ENCODE measurements around the gene TNFRSF9.

DNA sequence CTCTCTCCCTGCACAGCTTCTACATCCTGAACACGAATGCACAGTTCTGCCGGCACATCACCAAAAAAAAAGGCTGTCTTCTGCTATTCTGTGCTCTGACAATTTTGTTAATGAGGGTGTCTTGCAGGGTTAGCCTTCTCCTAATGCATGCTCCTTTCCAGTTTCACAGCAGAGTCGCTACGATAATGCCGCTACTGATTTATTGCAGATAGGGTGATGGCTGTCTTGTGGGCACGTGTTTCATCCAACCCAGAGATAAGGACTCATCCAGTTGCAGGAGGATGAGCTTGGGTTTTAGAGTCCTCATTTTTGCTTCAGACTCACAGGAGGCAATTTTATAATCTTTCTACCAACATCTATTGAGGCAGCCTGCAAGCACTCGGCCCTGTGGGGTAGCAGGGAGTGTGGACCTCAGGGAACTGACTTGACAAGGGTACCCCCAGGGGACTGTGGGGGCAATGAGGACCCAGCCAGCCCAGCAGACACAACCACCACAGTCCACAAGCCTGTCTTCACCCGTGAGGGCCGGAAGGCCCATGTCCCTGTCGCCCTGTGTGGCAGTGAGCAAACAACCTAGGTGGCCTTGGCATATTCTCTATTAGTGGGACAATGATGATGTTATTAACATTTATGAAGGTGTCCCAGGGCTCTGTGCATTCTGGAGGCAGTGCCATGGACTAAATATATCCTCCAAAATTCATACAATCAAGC, 72.4 kb downstream of the TNFRSF9 start:
- TF ChIP-seq, protein P1, sequence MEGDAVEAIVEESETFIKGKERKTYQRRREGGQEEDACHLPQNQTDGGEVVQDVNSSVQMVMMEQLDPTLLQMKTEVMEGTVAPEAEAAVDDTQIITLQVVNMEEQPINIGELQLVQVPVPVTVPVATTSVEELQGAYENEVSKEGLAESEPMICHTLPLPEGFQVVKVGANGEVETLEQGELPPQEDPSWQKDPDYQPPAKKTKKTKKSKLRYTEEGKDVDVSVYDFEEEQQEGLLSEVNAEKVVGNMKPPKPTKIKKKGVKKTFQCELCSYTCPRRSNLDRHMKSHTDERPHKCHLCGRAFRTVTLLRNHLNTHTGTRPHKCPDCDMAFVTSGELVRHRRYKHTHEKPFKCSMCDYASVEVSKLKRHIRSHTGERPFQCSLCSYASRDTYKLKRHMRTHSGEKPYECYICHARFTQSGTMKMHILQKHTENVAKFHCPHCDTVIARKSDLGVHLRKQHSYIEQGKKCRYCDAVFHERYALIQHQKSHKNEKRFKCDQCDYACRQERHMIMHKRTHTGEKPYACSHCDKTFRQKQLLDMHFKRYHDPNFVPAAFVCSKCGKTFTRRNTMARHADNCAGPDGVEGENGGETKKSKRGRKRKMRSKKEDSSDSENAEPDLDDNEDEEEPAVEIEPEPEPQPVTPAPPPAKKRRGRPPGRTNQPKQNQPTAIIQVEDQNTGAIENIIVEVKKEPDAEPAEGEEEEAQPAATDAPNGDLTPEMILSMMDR (IDR thresholded peaks at IDR 0.05) = no peak
- TF ChIP-seq, protein P2, sequence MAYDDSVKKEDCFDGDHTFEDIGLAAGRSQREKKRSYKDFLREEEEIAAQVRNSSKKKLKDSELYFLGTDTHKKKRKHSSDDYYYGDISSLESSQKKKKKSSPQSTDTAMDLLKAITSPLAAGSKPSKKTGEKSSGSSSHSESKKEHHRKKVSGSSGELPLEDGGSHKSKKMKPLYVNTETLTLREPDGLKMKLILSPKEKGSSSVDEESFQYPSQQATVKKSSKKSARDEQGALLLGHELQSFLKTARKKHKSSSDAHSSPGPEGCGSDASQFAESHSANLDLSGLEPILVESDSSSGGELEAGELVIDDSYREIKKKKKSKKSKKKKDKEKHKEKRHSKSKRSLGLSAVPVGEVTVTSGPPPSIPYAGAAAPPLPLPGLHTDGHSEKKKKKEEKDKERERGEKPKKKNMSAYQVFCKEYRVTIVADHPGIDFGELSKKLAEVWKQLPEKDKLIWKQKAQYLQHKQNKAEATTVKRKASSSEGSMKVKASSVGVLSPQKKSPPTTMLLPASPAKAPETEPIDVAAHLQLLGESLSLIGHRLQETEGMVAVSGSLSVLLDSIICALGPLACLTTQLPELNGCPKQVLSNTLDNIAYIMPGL (CRISPR knock-in tag; IDR thresholded peaks at IDR 0.05) = no peak
- no peak for TF ChIP-seq GABPB1 (CRISPR knock-in tag; IDR thresholded peaks at IDR 0.05)
